GM18907 (cell line): ENCODE results near the gene NOL3.
A peak's percentile ranks its signal among the peaks of the same experiment; 100 is the strongest.

ENCODE experiments used
- ATAC-seq: cut with Tn5 transposase; IDR thresholded peaks from one replicate; pipeline ENCODE4 v1.9.1; 2021; ENCODE audit warnings: mild to moderate bottlenecking, moderate library complexity; ENCODE audit not compliant: unreplicated experiment

Gene NOL3

GRCh38 chr16:67154578-67155294 is 15.6 kb upstream of the NOL3 start:
- ATAC-seq = no peak

GRCh38 chr16:67155295-67156142 is 14.8 kb upstream of the NOL3 start:
- peak; percentile 22 for ATAC-seq

GRCh38 chr16:67156143-67156844 is 14.0 kb upstream of the NOL3 start:
- no peak for ATAC-seq

- no peak for ATAC-seq
Observed at GRCh38 chr16:67157106-67157748, 13.1 kb upstream of the NOL3 start.

GRCh38 chr16:67157892-67158635 is 12.3 kb upstream of the NOL3 start:
- ATAC-seq = no peak

GRCh38 chr16:67158637-67159600 is 11.4 kb upstream of the NOL3 start:
- peak; percentile 47 for ATAC-seq

GRCh38 chr16:67161595-67162058 is 8.7 kb upstream of the NOL3 start:
- ATAC-seq = no peak

- no peak for ATAC-seq
Observed at GRCh38 chr16:67162506-67163163, 7.7 kb upstream of the NOL3 start.

GRCh38 chr16:67163164-67163998 is 7.0 kb upstream of the NOL3 start:
- no peak for ATAC-seq

GRCh38 chr16:67163999-67164558 is 6.3 kb upstream of the NOL3 start:
- no peak for ATAC-seq

GRCh38 chr16:67164599-67165061 is 5.7 kb upstream of the NOL3 start, which contains the start of gene HSF4:
Gene HSF4 (plus strand): TSS chr16:67164745. CDS start chr16:67164812, 67 bp downstream.
- ATAC-seq = no peak

- no peak for ATAC-seq
Observed at GRCh38 chr16:67165121-67166078, 4.9 kb upstream of the NOL3 start.

- ATAC-seq = no peak
Observed at GRCh38 chr16:67166110-67166547, 4.2 kb upstream of the NOL3 start.

GRCh38 chr16:67166598-67167168 is 3.7 kb upstream of the NOL3 start:
- no peak for ATAC-seq

- no peak for ATAC-seq
Observed at GRCh38 chr16:67167588-67167987, 2.8 kb upstream of the NOL3 start.

- no peak for ATAC-seq
Observed at GRCh38 chr16:67169011-67169451, 1.3 kb upstream of the NOL3 start.
